Measurements from ENCODE around the gene SLC24A3. TPM values are rescaled to one million over a fixed set of nuclear protein-coding genes. Genes with fewer than 3 reads are reported as not detected.

SLC24A3 gene
- total RNA-seq, 2 donors from 2014 or later = 1.4 to 3.7 TPM

GRCh38 chr20:19348582-19348981 lies 136.1 kb downstream of the SLC24A3 start:
- no peaks in the 10 kb centered on the region for H3K36me3 ChIP-seq
- no peaks in the 10 kb centered on the region for H3K4me1 ChIP-seq
- no peak overlapping the region for H3K4me3 ChIP-seq
- H3K9me3 ChIP-seq = no peaks in the 10 kb centered on the region
- TF ChIP-seq CTCF (IDR thresholded peaks at IDR 0.05) = no peak
- H3K27ac ChIP-seq = no peak overlapping the region
- H3K27me3 ChIP-seq = no peaks in the 10 kb centered on the region
- DNase-seq (ENCODE audit: low spot score) = no peak

- DNase-seq (ENCODE audit: low spot score) = no peak
- no peaks in the 10 kb centered on the region for H3K36me3 ChIP-seq
- no peaks in the 10 kb centered on the region for H3K4me1 ChIP-seq
- TF ChIP-seq CTCF (IDR thresholded peaks at IDR 0.05) = no peak
- no peak overlapping the region for H3K27ac ChIP-seq
- no peak overlapping the region for H3K4me3 ChIP-seq
- no peaks in the 10 kb centered on the region for H3K27me3 ChIP-seq
- no peaks in the 10 kb centered on the region for H3K9me3 ChIP-seq
Measured at GRCh38 chr20:19349879-19350278, 137.4 kb downstream of the SLC24A3 start.

GRCh38 chr20:19351542-19351941 lies 139.1 kb downstream of the SLC24A3 start:
- no peak for TF ChIP-seq CTCF (IDR thresholded peaks at IDR 0.05)
- H3K4me1 ChIP-seq = no peaks in the 10 kb centered on the region
- DNase-seq (ENCODE audit: low spot score) = no peak

GRCh38 chr20:19354950-19355349 lies 142.5 kb downstream of the SLC24A3 start:
- no peak overlapping the region for H3K27ac ChIP-seq
- H3K36me3 ChIP-seq = no peaks in the 10 kb centered on the region
- no peaks in the 10 kb centered on the region for H3K4me1 ChIP-seq
- no peak overlapping the region for H3K4me3 ChIP-seq
- H3K9me3 ChIP-seq = no peaks in the 10 kb centered on the region
- no peaks in the 10 kb centered on the region for H3K27me3 ChIP-seq
- DNase-seq (ENCODE audit: low spot score) = no peak
- no peak for TF ChIP-seq CTCF (IDR thresholded peaks at IDR 0.05)

More at GRCh38 chr20:19351542-19351941, 139.1 kb downstream of the SLC24A3 start:
- H3K9me3 ChIP-seq = no peaks in the 10 kb centered on the region
- H3K36me3 ChIP-seq = no peaks in the 10 kb centered on the region
- H3K4me3 ChIP-seq = no peak overlapping the region
- H3K27me3 ChIP-seq = no peaks in the 10 kb centered on the region
- H3K27ac ChIP-seq = no peak overlapping the region

- TF ChIP-seq CTCF (IDR thresholded peaks at IDR 0.05) = no peak
- Histone ChIP-seq H3K27me3 (no peaks in the 10 kb centered on the region), H3K4me3 (no peak overlapping the region), H3K36me3 (no peaks in the 10 kb centered on the region), H3K9me3 (no peaks in the 10 kb centered on the region), H3K4me1 (no peaks in the 10 kb centered on the region), H3K27ac (no peak overlapping the region)
- DNase-seq (ENCODE audit: low spot score) = no peak
Measured at GRCh38 chr20:19361790-19362189, 149.3 kb downstream of the SLC24A3 start.

- no peak for TF ChIP-seq CTCF (IDR thresholded peaks at IDR 0.05)
- Histone ChIP-seq H3K27ac (no peak overlapping the region), H3K27me3 (no peaks in the 10 kb centered on the region), H3K9me3 (no peaks in the 10 kb centered on the region), H3K4me1 (no peaks in the 10 kb centered on the region), H3K36me3 (no peaks in the 10 kb centered on the region), H3K4me3 (no peak overlapping the region)
- no peak for DNase-seq (ENCODE audit: low spot score)
Measured at GRCh38 chr20:19363476-19363875, 151.0 kb downstream of the SLC24A3 start.
